NCI-H226 (cell line): ENCODE results near the gene ASGR1.

Experiments used
- DNase-seq: peaks from one replicate; pipeline ENCODE4 v3.0.0-alpha.2; 2015

Gene ASGR1

DNA sequence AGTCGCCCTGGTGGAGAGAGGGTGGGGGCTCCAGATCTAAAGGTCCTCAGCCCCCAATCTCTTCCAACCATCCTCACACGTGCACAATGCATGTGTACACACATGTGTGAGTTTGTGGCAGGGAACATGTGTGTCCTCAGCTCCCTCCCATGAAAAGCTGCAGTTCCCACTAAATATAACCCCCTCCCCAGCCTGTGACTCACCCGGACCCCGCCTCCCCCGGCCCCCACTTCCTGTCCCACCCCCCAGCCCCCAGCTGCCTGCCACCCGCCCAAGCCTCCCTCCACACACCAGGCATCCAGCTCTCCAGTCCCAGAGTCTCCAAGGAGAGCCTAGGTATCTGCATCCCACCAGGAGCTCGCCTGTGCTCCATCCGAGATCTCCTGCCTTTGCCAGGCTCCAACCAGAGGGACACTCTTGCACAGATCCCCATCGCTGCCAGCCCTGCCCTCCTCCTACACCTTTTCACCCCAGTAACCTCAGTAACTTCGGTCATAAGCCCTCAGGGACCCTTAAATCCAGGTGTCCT, 36.5 kb upstream of the ASGR1 start:
- DNase-seq = no peak

- DNase-seq = no peak
These were observed 36.0 kb upstream of the ASGR1 start for GRCh38 chr17:7215136-7215638.

GRCh38 chr17:7214300-7215135, 35.3 kb upstream of the ASGR1 start:
- peak; percentile 93 for DNase-seq

- DNase-seq = peak; percentile 63
These were observed 34.7 kb upstream of the ASGR1 start for GRCh38 chr17:7213895-7214299.

GRCh38 chr17:7211491-7212273, 32.5 kb upstream of the ASGR1 start:
- DNase-seq = no peak

DNA sequence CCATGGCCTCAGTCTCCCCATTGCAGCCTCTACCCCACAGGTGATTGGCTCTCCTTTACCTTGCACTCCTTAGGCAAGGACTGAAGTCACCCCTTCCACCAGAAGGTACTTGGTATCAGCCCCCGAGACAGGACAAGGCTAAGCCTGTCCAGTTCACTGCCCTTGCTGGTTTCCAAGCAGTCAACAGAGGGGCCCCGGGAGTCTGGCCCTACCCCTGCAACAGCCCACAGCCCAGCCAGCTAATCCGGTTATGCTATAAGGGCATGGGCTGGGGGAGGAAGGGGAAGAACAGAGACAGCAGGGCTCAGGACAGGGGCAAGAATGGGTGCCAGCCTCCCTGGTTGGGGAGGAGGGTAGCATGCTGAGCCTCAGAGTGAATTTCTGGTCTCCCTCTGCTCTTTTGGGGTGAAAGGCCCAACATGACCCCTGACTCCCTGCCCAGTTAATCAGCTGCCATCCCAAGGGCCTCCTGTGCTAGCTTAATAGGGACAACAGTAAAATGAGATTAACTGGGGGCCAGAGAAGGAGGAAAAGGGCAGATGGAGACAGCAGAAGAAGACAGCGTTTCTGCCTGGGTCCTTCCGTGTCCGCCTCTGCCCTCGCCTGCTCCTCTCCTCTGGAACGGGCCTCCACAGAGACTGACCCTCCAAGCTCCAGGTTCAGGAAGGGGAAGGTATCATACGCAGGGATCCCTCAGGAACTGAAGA, 29.7 kb upstream of the ASGR1 start:
- DNase-seq = no peak

- DNase-seq = no peak
These were observed 28.9 kb upstream of the ASGR1 start for GRCh38 chr17:7208027-7208571.

- DNase-seq = no peak
These were observed 28.2 kb upstream of the ASGR1 start for GRCh38 chr17:7207120-7208001.

- DNase-seq = no peak
These were observed 26.4 kb upstream of the ASGR1 start for GRCh38 chr17:7205561-7205960.

DNA sequence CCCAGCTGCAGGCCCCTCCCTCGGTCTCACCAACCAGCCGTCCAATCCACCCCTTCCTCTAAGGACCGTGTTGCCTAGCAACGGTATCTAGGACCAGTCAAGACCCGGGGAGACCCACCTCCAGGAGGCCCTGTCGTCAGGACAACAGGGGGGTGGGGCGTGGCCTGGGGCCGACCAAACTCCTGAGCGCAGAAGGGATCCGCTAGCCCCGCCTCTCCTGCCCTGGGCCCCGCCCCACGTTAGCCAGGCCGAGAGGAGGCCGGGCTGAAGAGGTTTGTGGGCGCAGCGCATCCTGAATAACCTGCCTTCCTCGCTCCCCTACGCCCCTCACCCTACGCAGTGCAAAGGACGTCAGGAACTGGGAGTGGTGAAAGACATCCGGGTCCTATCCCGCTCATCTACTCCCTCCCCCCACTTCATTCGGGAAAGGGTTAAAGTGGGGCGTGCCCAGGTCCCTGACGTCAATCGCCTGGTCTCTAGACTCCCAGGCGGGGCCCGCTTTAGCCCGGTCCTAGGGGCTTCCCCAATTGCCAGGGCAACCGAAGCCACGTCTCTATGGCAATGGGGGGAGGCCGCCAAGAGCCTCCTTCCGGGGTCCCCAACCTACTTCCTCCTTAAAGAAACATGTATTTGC, 25.8 kb upstream of the ASGR1 start:
- DNase-seq = peak; percentile 76

DNA sequence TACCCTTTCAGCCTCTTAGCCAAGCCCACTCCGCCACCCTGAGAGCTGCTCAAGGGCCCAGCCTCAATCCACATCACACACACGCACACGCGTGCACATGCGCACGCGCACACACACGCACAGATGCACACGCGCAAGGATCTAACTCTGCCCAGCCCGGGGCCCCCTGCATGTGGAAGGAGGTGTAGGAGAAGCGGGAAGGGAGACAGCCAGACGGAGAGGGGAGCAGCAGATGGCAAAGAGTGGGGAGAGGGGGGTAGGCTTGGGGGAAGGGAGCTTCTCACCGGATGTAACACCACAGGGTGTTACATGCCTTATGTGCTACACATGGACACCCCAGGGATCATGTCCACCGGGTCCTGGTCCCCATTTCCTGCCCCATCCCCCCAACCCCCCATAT, 25.2 kb upstream of the ASGR1 start:
- no peak for DNase-seq

DNA sequence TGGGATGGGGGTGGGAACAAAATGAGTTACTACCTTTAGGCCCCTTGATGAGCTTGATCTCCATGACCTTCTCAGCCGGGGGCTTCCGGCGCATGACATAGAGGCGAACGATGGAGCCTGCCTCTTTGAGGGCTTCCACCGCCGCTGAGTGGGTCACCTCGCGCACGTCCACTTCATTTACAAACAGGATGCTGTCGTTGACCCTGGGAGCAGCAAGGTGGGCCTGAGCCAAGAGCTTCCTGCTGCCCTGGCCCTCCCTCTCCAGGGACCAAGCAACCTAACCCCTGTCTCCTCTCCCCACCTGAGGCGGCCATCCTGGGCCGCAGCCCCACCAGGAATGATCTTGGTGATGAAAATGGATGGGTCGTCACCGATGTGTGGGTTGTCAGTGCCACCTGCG, 24.2 kb upstream of the ASGR1 start:
- no peak for DNase-seq

DNA sequence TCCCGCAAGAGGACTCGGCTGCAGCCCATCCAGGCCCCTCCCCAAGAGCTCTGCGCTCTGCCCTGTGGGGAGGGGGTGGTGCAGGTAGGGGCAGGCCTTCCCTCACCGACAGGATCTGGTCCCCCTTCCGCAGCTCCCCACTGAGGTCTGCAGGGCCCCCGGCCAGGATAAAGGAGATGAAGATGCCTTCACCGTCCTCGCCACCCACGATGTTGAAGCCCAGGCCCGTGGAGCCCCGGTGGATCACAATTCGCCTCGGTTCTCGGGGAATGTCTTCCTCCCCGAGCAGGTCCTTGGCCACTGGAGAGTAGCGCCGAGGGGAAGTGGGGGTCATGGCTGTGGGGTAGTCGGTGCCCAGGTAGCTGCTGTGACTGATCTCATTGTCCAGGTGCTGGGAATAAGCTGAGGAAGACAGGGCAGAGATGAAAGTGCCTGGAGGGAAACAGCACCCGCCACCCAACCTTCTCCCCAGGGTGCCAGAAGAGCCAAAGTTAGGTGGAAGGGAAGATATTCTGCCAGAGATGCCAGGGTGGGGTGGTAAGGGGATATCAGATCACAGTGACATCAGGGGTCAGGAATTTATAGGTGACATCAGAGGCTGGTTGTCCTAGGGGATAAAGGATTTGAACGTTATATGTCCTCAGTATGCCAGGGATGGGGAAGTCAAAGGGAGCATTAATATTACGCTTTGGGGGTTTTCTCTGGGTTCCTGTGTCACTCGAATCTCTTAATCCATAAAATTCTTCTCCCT, 17.7 kb upstream of the ASGR1 start:
- no peak for DNase-seq

- no peak for DNase-seq
These were observed 16.8 kb upstream of the ASGR1 start for GRCh38 chr17:7195971-7196370.

- DNase-seq = no peak
These were observed 13.2 kb upstream of the ASGR1 start for GRCh38 chr17:7192271-7192937.

GRCh38 chr17:7191571-7192270, 12.6 kb upstream of the ASGR1 start:
- no peak for DNase-seq

DNA sequence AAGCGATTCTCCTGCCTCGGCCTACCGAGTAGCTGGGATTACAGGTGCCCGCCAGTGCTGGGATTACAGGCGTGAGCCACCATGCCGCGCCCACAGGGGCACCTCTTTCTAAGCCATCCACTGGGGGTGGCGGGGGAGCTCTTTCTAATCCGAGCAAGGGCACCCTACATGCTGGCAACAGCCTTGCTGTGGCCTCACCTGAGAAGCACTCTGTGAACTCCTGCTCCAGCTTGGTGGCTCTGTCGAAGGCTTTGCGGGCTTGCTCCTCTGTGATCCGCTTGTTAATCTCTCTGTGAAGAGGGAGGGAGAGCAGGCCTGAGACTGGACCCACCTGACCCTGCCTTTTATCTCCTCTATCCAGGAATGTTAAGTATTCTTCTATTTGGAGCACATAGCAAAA, 11.9 kb upstream of the ASGR1 start:
- no peak for DNase-seq

GRCh38 chr17:7190276-7190917, 11.2 kb upstream of the ASGR1 start:
- DNase-seq = no peak

DNA sequence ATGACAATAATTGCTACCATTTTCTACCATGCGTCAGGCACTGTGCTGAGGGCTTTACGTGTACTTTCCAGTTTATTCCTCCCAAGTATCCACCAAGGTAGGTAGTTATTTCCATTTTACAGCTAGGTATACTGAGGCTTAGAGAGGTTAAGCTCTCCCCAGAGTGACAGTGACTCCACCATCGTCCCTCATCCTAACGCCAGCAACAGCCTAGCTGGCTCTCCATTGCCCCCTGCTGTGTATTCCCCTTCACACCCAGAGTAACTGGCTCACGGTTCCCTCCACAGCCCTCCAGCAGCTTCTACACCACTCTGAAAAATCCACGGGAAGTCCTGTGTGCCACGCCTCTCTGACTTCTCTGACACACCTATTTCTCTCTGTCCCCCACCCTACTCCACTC, 7.1 kb upstream of the ASGR1 start:
- no peak for DNase-seq
